SHP77 treated with DMSO at 0.1 percent for 48 hours (cell line): Measurements from ENCODE around the gene MOB3A.
"Not testable (repeated sequence)": the region's sequence is repeated elsewhere in the genome, so short reads cannot be mapped to it uniquely, and the experiment has no call there.

Experiments
- DNase-seq: peaks from one replicate; lab custom pipeline; 2025; lab: John Stamatoyannopoulos, UW

MOB3A gene

GRCh38 chr19:2096034-2096479 lies at the start of gene MOB3A:
TSS of gene MOB3A (minus strand) at chr19:2096326. CDS start at chr19:2078560, 17,766 bp downstream.
- DNase-seq: peak; percentile 80

- DNase-seq: no peak
These were observed 49.7 kb upstream of the MOB3A start for GRCh38 chr19:2145831-2146241.

GRCh38 chr19:2144190-2144589 lies 48.1 kb upstream of the MOB3A start:
- DNase-seq: no peak

GRCh38 chr19:2142173-2142829 lies 46.2 kb upstream of the MOB3A start:
- no peak for DNase-seq

- DNase-seq: no peak
These were observed 44.0 kb upstream of the MOB3A start for GRCh38 chr19:2140138-2140569.

- DNase-seq: no peak
These were observed 43.4 kb upstream of the MOB3A start for GRCh38 chr19:2139385-2140137.

GRCh38 chr19:2138061-2138728 lies 42.1 kb upstream of the MOB3A start:
- no peak for DNase-seq

- no peak for DNase-seq
These were observed 40.7 kb upstream of the MOB3A start for GRCh38 chr19:2136796-2137195.

- DNase-seq: peak; percentile 61
These were observed 39.6 kb upstream of the MOB3A start for GRCh38 chr19:2135474-2136402.

GRCh38 chr19:2132731-2133490 lies 36.8 kb upstream of the MOB3A start:
- DNase-seq: no peak

- DNase-seq: no peak
These were observed 36.1 kb upstream of the MOB3A start for GRCh38 chr19:2132191-2132590.

GRCh38 chr19:2131012-2131975 lies 35.2 kb upstream of the MOB3A start:
- DNase-seq: not testable (repeated sequence)

GRCh38 chr19:2129892-2130770 lies 34.0 kb upstream of the MOB3A start:
- DNase-seq: no peak

GRCh38 chr19:2129486-2129885 lies 33.4 kb upstream of the MOB3A start:
- DNase-seq: no peak

- DNase-seq: no peak
These were observed 32.9 kb upstream of the MOB3A start for GRCh38 chr19:2129022-2129421.

- DNase-seq: not testable (repeated sequence)
These were observed 32.1 kb upstream of the MOB3A start for GRCh38 chr19:2128252-2128651.

GRCh38 chr19:2127758-2128157 lies 31.6 kb upstream of the MOB3A start:
- DNase-seq: no peak

GRCh38 chr19:2126879-2127518 lies 30.9 kb upstream of the MOB3A start:
- no peak for DNase-seq
